Stimulated activated CD8-positive, alpha-beta memory T cell treated with anti-CD3 and anti-CD28 coated beads, Interleukin-7, amount 100 ng/mL, for 1 hour (primary cell): Measurements from ENCODE around the gene LCE3E.

Experiments used
- DNase-seq, 2 donors: peaks; one replicate each; pipeline ENCODE4 v3.0.0-alpha.2; 2020; ENCODE audit warnings: low read depth in 2 of 2

Gene LCE3E

DNA sequence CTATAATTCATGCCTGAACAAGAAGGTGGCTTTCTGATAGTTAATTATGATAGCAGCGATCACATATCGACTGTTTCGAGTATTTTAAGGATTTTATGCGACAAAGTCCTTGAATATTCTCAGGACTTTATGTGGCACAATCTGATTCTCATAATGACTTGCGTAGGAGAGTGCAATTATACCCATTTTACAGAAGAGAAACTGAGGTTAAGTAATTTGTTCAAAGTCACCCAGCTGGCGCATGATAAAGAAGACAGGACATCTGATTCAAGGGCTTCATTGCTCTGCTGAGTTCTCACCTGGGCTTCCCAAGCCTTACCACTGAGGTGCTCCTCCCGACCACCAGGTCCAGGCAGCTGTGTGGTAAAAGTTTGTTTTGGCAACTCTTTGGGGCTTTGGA lies 50.5 kb downstream of the LCE3E start:
- DNase-seq, result no peak
